Stimulated activated naive CD4-positive, alpha-beta T cell (primary cell): Measurements from ENCODE around the gene SNU13.
"Not testable (repeated sequence)": the region's sequence is repeated elsewhere in the genome, so short reads cannot be mapped to it uniquely, and the experiment has no call there.

ENCODE experiments used
- DNase-seq, 6 experiments: peaks; one replicate each; lab custom pipeline; 2025; lab: John Stamatoyannopoulos, UW

Gene SNU13

GRCh38 chr22:41641854-41642253, 46.8 kb downstream of the SNU13 start:
- no peak for DNase-seq

- DNase-seq, result no peak
These were observed 49.9 kb downstream of the SNU13 start for GRCh38 chr22:41638748-41639147.

GRCh38 chr22:41638124-41638523, 50.5 kb downstream of the SNU13 start:
- no peak for DNase-seq

DNA sequence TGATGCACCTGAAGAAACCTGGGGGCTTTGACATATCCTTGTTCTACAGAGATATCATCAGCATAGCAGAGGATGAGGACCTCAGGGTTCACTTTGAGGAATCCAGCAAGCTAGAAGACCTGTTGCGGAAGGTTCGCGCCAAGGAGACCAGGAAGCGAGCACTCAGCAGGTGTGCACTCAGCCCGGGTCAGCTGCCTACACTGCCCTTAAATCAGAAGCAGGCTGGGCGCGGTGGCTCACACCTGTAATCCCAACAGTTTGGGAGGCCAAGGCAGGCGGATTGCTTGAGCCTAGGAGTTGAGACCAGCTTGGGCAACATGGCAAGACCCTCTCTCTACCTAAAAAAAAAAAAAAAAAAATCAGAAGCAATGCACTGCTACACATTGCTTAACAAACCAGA, 51.0 kb downstream of the SNU13 start:
- DNase-seq, result not testable (repeated sequence)

GRCh38 chr22:41636467-41636866, 52.2 kb downstream of the SNU13 start:
- no peak for DNase-seq

DNA sequence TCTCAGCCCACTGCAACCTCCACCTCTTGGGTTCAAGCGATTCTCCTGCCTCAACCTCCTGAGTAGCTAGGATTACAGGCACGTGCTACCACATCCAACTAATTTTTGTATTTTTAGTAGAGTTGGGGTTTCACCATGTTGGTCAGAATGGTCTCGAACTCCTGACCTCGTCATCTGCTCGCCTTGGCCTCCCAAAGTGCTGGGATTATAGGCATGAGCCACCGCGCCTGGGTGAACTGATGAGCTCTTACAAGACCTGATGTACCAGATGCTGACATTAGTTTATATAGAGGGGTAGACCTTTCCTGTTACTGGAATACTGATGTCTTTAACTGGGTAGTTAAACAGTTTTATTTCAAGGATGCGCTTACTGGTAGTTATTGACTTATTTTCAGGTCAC, 54.1 kb downstream of the SNU13 start:
- not testable (repeated sequence) for DNase-seq

DNA sequence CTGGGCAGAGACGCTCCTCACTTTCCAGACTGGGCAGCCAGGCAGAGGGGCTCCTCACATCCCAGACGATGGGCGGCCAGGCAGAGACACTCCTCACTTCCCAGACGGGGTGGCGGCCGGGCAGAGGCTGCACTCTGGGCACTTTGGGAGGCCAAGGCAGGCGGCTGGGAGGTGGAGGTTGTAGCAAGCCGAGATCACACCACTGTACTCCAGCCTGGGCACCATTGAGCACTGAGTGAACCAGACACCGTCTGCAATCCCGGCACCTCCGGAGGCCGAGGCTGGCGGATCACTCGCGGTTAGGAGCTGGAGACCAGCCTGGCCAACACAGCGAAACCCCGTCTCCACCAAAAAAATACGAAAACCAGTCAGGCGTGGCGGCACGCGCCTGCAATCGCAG, 57.1 kb downstream of the SNU13 start:
- not testable (repeated sequence) for DNase-seq

DNA sequence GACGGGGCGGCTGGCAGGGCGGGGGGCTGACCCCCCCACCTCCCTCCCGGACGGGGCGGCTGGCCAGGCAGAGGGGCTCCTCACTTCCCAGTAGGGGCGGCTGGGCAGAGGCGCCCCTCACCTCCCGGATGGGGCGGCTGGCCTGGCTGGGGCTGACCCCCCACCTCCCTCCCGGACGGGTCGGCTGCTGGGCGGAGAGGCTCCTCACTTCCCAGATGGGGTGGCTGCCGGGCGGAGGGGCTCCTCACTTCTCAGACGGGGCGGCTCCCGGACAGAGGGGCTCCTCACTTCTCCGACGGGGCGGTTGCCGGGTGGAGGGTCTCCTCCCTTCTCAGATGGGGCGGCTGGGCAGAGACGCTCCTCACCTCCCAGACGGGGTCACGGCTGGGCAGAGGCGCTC, 57.6 kb downstream of the SNU13 start:
- DNase-seq, result not testable (repeated sequence)

GRCh38 chr22:41625577-41625976, 63.1 kb downstream of the SNU13 start:
- DNase-seq, result no peak
